Right kidney (tissue), 1 donor: ENCODE measurements around the gene NOL7.

Experiments
- DNase-seq: peaks from one replicate; pipeline ENCODE4 v3.0.0-alpha.2; 2016

The NOL7 gene

GRCh38 chr6:13648850-13649249, 33.7 kb downstream of the NOL7 start:
- DNase-seq, result no peak

- no peak for DNase-seq
These were observed 34.3 kb downstream of the NOL7 start for GRCh38 chr6:13649393-13649792.

- DNase-seq, result no peak
These were observed 38.2 kb downstream of the NOL7 start for GRCh38 chr6:13653296-13653695.

GRCh38 chr6:13654496-13654895, 39.4 kb downstream of the NOL7 start:
- no peak for DNase-seq

GRCh38 chr6:13655700-13656099, 40.6 kb downstream of the NOL7 start:
- no peak for DNase-seq

DNA sequence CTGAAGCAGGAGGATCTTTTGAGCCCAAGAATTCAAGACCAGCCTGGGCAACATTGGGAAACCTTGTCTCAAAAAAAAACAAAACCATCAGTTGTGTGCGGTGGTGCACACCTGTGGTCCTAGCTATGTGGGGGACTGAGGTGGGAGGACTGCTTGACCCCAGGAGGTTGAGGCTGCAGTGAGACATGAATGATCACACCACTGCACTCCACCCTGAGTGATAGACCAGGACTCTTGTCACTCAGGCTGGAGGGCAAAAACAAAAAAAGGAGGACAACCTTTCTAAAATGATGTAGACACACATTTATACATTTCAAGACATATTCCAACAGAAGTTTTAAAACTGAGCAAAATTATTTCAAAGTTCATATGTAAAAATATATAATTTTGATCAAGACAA, 45.1 kb downstream of the NOL7 start:
- DNase-seq, result no peak

DNA sequence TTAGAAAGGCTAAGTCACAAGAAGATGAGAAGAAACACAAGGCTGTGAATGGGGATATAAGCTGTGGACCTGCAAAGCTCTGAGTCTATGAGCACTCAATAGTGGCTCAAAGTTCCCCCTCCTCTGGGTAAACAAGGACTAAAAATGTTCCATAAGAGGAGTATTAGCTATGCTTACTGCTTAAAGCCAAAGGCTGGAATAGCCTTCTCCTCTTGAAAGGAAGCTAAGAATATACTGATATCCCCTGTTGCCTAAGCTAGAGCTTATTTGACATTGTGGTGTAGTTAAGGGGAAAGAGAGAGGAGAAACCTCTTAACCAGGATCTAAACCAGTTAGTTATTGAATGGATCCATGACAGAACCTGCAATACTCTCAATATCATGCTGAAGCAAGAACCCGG, 45.8 kb downstream of the NOL7 start:
- DNase-seq, result no peak

GRCh38 chr6:13661647-13662046, 46.5 kb downstream of the NOL7 start:
- no peak for DNase-seq

DNA sequence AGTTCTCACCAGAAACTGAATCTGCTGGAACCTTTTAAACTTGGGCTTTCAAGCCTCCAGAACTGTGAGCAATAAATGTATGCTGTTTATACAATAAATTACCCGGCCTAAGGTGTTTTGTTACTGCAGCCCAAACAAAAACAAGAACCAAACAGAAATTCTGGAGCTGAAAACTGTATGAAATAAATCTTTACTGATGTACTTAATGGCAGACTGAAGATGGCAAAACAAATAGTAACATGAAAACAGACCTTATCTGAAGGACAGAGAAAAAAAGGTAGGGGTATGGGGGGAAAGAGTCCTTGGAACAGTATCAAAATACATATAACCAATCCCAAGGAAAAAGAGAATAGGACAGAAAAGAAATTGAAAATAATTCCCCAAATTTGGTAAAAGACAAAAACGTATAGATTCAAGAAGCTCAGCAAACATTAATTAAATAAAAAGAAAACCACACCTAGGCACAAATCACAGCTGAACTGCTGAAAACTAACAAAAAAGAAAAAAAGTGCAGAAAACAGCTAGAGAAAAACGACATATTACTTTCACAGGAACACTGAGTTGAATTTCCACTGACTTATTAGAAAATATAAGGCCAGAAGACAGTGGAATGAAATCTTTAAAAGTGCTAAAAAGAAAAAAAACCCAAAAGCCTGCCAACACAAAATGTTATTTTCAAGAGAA, 47.7 kb downstream of the NOL7 start:
- no peak for DNase-seq

GRCh38 chr6:13663986-13664385, 48.9 kb downstream of the NOL7 start:
- DNase-seq, result no peak

DNA sequence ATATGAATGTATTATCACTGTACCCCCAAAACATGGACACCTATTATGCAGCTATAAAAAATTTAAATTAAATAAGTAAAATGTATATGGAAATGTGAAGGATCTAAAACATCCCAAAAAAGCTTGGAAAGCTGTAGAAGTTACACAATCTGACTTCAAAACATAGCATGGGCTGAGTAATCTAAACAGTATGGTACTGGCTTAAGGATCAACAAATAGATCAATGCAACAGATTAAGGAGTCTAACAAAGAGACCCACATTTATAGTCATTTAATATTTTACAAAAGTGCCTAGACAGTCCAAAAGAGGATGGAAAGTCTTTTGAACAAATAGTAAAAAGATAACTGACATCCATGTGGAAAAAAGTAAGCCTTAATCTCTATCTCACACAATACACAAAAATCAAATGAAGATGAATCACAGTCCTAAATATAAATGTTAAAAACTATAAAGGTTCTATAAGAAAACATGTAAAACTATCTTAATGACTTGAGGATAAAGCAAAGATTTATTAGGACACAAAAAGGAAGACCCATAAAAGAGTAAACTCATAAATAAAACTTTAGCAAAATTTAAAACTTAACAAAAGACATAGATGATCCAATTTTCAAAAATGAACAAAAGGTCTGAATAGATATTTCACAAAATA, 49.7 kb downstream of the NOL7 start:
- no peak for DNase-seq

- DNase-seq, result no peak
These were observed 51.3 kb downstream of the NOL7 start for GRCh38 chr6:13666194-13667105.

DNA sequence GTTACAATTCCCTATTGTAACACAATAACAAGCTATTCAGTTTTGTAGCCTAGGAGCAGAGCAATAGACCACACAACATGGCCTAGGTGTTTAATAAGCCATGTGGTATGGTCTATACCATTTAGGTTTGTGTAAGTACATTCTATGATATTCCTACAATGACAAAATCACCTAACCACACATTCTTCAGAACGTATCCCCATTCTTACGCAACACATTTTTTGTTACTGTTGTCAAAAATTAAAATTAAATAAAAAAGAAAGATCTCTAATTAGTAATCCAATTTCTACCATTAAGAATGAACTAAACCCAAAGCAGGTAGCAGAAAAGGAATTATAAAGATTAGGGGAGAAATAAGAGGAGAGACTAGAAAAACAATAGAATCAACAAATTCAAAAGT, 52.5 kb downstream of the NOL7 start:
- no peak for DNase-seq

GRCh38 chr6:13668291-13668928, 53.3 kb downstream of the NOL7 start:
- DNase-seq, result no peak

- DNase-seq, result no peak
These were observed 54.3 kb downstream of the NOL7 start for GRCh38 chr6:13669476-13669875.
